COLO829 (cell line): ENCODE measurements around the gene SWAP70.
"Not testable (repeated sequence)": the region's sequence is repeated elsewhere in the genome, so short reads cannot be mapped to it uniquely, and the experiment has no call there.

Experiments
- DNase-seq: peaks from one replicate; pipeline ENCODE4 v3.0.0; 2012; ENCODE audit warnings: low spot score

The SWAP70 gene

GRCh38 chr11:9722023-9722422 lies 58.1 kb downstream of the SWAP70 start:
- DNase-seq: no peak

GRCh38 chr11:9722893-9723292 lies 59.0 kb downstream of the SWAP70 start:
- DNase-seq: no peak

- DNase-seq: no peak
These were observed 62.6 kb downstream of the SWAP70 start for GRCh38 chr11:9726321-9727022.

- DNase-seq: no peak
These were observed 64.2 kb downstream of the SWAP70 start for GRCh38 chr11:9728058-9728457.

GRCh38 chr11:9731256-9731655 lies 67.4 kb downstream of the SWAP70 start:
- no peak for DNase-seq

GRCh38 chr11:9732453-9732852 lies 68.6 kb downstream of the SWAP70 start:
- no peak for DNase-seq

GRCh38 chr11:9733212-9733611 lies 69.3 kb downstream of the SWAP70 start:
- DNase-seq: no peak

GRCh38 chr11:9735236-9735635 lies 71.4 kb downstream of the SWAP70 start:
- no peak for DNase-seq

- no peak for DNase-seq
These were observed 72.0 kb downstream of the SWAP70 start for GRCh38 chr11:9735919-9736318.

- DNase-seq: no peak
These were observed 72.5 kb downstream of the SWAP70 start for GRCh38 chr11:9736365-9736764.

- no peak for DNase-seq
These were observed 74.2 kb downstream of the SWAP70 start for GRCh38 chr11:9738116-9738515.

GRCh38 chr11:9738707-9739106 lies 74.8 kb downstream of the SWAP70 start:
- DNase-seq: no peak

GRCh38 chr11:9739123-9739900 lies 75.4 kb downstream of the SWAP70 start:
- no peak for DNase-seq

- DNase-seq: no peak
These were observed 76.5 kb downstream of the SWAP70 start for GRCh38 chr11:9740202-9740883.

GRCh38 chr11:9741260-9741659 lies 77.4 kb downstream of the SWAP70 start:
- DNase-seq: no peak

GRCh38 chr11:9743512-9743911 lies 79.6 kb downstream of the SWAP70 start:
- not testable (repeated sequence) for DNase-seq

- DNase-seq: no peak
These were observed 81.7 kb downstream of the SWAP70 start for GRCh38 chr11:9745411-9746211.

GRCh38 chr11:9747229-9747628 lies 83.4 kb downstream of the SWAP70 start:
- DNase-seq: no peak

GRCh38 chr11:9747828-9748227 lies 84.0 kb downstream of the SWAP70 start:
- no peak for DNase-seq

GRCh38 chr11:9748361-9748970 lies 84.6 kb downstream of the SWAP70 start:
- peak; percentile 70 for DNase-seq

GRCh38 chr11:9750551-9750950 lies 86.7 kb downstream of the SWAP70 start:
- DNase-seq: no peak

- DNase-seq: no peak
These were observed 88.2 kb downstream of the SWAP70 start for GRCh38 chr11:9752091-9752490.
